Umbilical cord (tissue), 2 donors: Measurements from ENCODE around the gene OVCA2. TPM values are rescaled to one million over a fixed set of nuclear protein-coding genes. Genes with fewer than 3 reads are reported as not detected.

Source experiments
- DNase-seq: peaks from one replicate; pipeline ENCODE4 v3.0.0-alpha.2; 2015; ENCODE audit warnings: low spot score
- total RNA-seq: library from RNA; depleted of rRNA; stranded (reverse); fragments of >200 nt; gene quantifications from one replicate; pipeline ENCODE4 v1.2.3, GENCODE V29; 2014; ENCODE audit warnings: low replicate concordance; ENCODE audit not compliant: insufficient read depth

The OVCA2 gene
- total RNA-seq, 1 donor from 2014 or later: 22.6 TPM

GRCh38 chr17:2013994-2014317 is 27.9 kb upstream of the OVCA2 start:
- DNase-seq: no peak

GRCh38 chr17:2015314-2015713 is 26.5 kb upstream of the OVCA2 start:
- DNase-seq: no peak

GRCh38 chr17:2016494-2016893 is 25.3 kb upstream of the OVCA2 start:
- DNase-seq: no peak

- no peak for DNase-seq
Measured at GRCh38 chr17:2017274-2017941, 24.4 kb upstream of the OVCA2 start.

GRCh38 chr17:2018716-2019510 is 22.9 kb upstream of the OVCA2 start:
- DNase-seq: no peak

- DNase-seq: no peak
Measured at GRCh38 chr17:2019723-2020122, 22.1 kb upstream of the OVCA2 start.

- DNase-seq: no peak
Measured at GRCh38 chr17:2020721-2021120, 21.1 kb upstream of the OVCA2 start.

GRCh38 chr17:2022647-2023240 is 19.1 kb upstream of the OVCA2 start:
- DNase-seq: no peak

- DNase-seq: no peak
Measured at GRCh38 chr17:2023256-2023655, 18.6 kb upstream of the OVCA2 start.

GRCh38 chr17:2023692-2024571 is 17.9 kb upstream of the OVCA2 start:
- DNase-seq: peak; percentile 48

GRCh38 chr17:2024572-2025219 is 17.1 kb upstream of the OVCA2 start:
- DNase-seq: no peak

GRCh38 chr17:2025220-2025621 is 16.6 kb upstream of the OVCA2 start, which contains the start of gene RTN4RL1:
Gene RTN4RL1, minus strand, starts transcription at chr17:2025334. Its CDS starts 469 bp downstream, at chr17:2024865.
- DNase-seq: peak; percentile 70

GRCh38 chr17:2025622-2026309 is 16.1 kb upstream of the OVCA2 start:
- DNase-seq: peak; percentile 56

- no peak for DNase-seq
Measured at GRCh38 chr17:2027528-2028233, 14.1 kb upstream of the OVCA2 start.

- no peak for DNase-seq
Measured at GRCh38 chr17:2028234-2028614, 13.6 kb upstream of the OVCA2 start.

GRCh38 chr17:2028737-2029136 is 13.1 kb upstream of the OVCA2 start:
- no peak for DNase-seq

- peak; percentile 85 for DNase-seq
Measured at GRCh38 chr17:2029911-2030778, 11.7 kb upstream of the OVCA2 start, which contains the start of gene DPH1. Gene DPH1, plus strand, starts transcription at chr17:2030153. Its CDS starts 17 bp downstream, at chr17:2030170.

GRCh38 chr17:2030779-2031163 is 11.1 kb upstream of the OVCA2 start:
- no peak for DNase-seq

- no peak for DNase-seq
Measured at GRCh38 chr17:2033153-2033552, 8.7 kb upstream of the OVCA2 start.
